Measurements from ENCODE around the gene GABARAP. TPM values are rescaled to one million over a fixed set of nuclear protein-coding genes. Genes with fewer than 3 reads are reported as not detected.

GABARAP gene
- total RNA-seq, 4 donors from 2014 or later = 172 to 384 (median 197) TPM

Small RNAs within 50 kb of the gene (small RNA-seq; reads per million reads assigned to genes)
- 0 reads per million in 4 donors for gene AC120057.4
- gene MIR324 = 4.4 to 10.5 (median 7.0) reads per million in 4 donors
- 0 reads per million in 4 donors for gene RF00019

Other genes starting within 250 kb of the GABARAP start
- 10 to 100 TPM in 3 of 4 donors, 1 to 10 TPM in 1; 3.8 to 43.5 (median 26.4) TPM for gene ALOX12, start 246.4 kb downstream of the GABARAP start, total RNA-seq
- 100 to 1,000 TPM in 3 of 4 donors, 10 to 100 TPM in 1; 96.1 to 173 (median 137) TPM for gene RNASEK, start 229.8 kb downstream of the GABARAP start, total RNA-seq
- gene BCL6B, start 219.4 kb downstream of the GABARAP start, total RNA-seq = 1 to 10 TPM in 1 of 4 donors, under 1 TPM in 3; 0.15 to 1.9 (median 0.67) TPM
- gene SLC16A13, start 206.4 kb downstream of the GABARAP start, total RNA-seq = 1 to 10 TPM; 2.7 to 5.6 (median 3.6) TPM
- gene SLC16A11, start 198.4 kb downstream of the GABARAP start, total RNA-seq = 1 to 10 TPM in 1 of 4 donors, under 1 TPM in 2, not detected in 1; 0.56 to 2.1 (median 0.72) TPM
- 10 to 100 TPM in 1 of 4 donors, 1 to 10 TPM in 1, under 1 TPM in 2; 0.40 to 10.6 (median 4.0) TPM for gene CLEC10A, start 162.2 kb downstream of the GABARAP start, total RNA-seq
- under 1 TPM in 2 of 4 donors, not detected in 2; 0.50 to 0.95 TPM for gene ASGR2, start 127.6 kb downstream of the GABARAP start, total RNA-seq
- 1 to 10 TPM in 1 of 4 donors, under 1 TPM in 2, not detected in 1; 0.42 to 1.1 (median 0.97) TPM for gene ASGR1, start 63.1 kb downstream of the GABARAP start, total RNA-seq
- gene DLG4, start 22.6 kb downstream of the GABARAP start, total RNA-seq = 10 to 100 TPM in 1 of 4 donors, 1 to 10 TPM in 3; 2.6 to 13.9 (median 6.0) TPM
- 100 to 1,000 TPM; 453 to 742 (median 464) TPM for gene ACADVL, start 22.5 kb downstream of the GABARAP start, total RNA-seq
- 10 to 100 TPM; 21.4 to 58.0 (median 37.3) TPM for gene DVL2, start 7.9 kb downstream of the GABARAP start, total RNA-seq
- 10 to 100 TPM; 24.7 to 30.6 (median 27.0) TPM for gene PHF23, start 3.0 kb downstream of the GABARAP start, total RNA-seq
- gene CTDNEP1, start 9.3 kb upstream of the GABARAP start, total RNA-seq = 10 to 100 TPM; 42.0 to 52.1 (median 47.8) TPM
- 10 to 100 TPM; 14.9 to 21.8 (median 16.6) TPM for gene ELP5, start 9.8 kb upstream of the GABARAP start, total RNA-seq
- 100 to 1,000 TPM; 172 to 411 (median 208) TPM for gene CLDN7, start 20.0 kb upstream of the GABARAP start, total RNA-seq
- gene SLC2A4, start 39.3 kb upstream of the GABARAP start, total RNA-seq = 10 to 100 TPM in 1 of 4 donors, 1 to 10 TPM in 2, under 1 TPM in 1; 0.83 to 21.7 (median 2.5) TPM
- gene YBX2, start 52.2 kb upstream of the GABARAP start, total RNA-seq = 1 to 10 TPM in 3 of 4 donors, under 1 TPM in 1; 0.44 to 3.8 (median 2.3) TPM
- gene EIF5A, start 65.2 kb upstream of the GABARAP start, total RNA-seq = 100 to 1,000 TPM; 324 to 543 (median 394) TPM
- gene GPS2, start 72.9 kb upstream of the GABARAP start, total RNA-seq = 10 to 100 TPM; 40.9 to 80.7 (median 70.5) TPM
- gene NEURL4, start 86.9 kb upstream of the GABARAP start, total RNA-seq = 10 to 100 TPM in 3 of 4 donors, 1 to 10 TPM in 1; 9.7 to 18.7 (median 14.4) TPM
- 1 to 10 TPM; 3.2 to 5.5 (median 3.8) TPM for gene ACAP1, start 94.1 kb upstream of the GABARAP start, total RNA-seq
- gene KCTD11, start 109.7 kb upstream of the GABARAP start, total RNA-seq = 10 to 100 TPM; 12.6 to 26.6 (median 22.1) TPM
- gene TMEM95, start 112.7 kb upstream of the GABARAP start, total RNA-seq = not detected
- gene TNK1, start 138.6 kb upstream of the GABARAP start, total RNA-seq = 10 to 100 TPM in 2 of 4 donors, 1 to 10 TPM in 2; 6.2 to 15.2 (median 9.9) TPM
- 10 to 100 TPM; 18.6 to 33.5 (median 24.7) TPM for gene PLSCR3, start 152.1 kb upstream of the GABARAP start, total RNA-seq
- gene TMEM256, start 161.6 kb upstream of the GABARAP start, total RNA-seq = 10 to 100 TPM; 27.9 to 88.0 (median 66.7) TPM
- gene NLGN2, start 165.4 kb upstream of the GABARAP start, total RNA-seq = 1 to 10 TPM; 1.4 to 5.3 (median 2.0) TPM
- not detected for gene SPEM1, start 177.9 kb upstream of the GABARAP start, total RNA-seq
- gene SPEM2, start 183.2 kb upstream of the GABARAP start, total RNA-seq = not detected
- gene SPEM3, start 186.4 kb upstream of the GABARAP start, total RNA-seq = not detected
- gene TMEM102, start 193.0 kb upstream of the GABARAP start, total RNA-seq = 10 to 100 TPM; 12.2 to 20.8 (median 16.9) TPM
- 10 to 100 TPM in 1 of 4 donors, 1 to 10 TPM in 3; 2.7 to 18.1 (median 6.1) TPM for gene FGF11, start 197.1 kb upstream of the GABARAP start, total RNA-seq
- gene CHRNB1, start 202.6 kb upstream of the GABARAP start, total RNA-seq = 1 to 10 TPM; 2.4 to 7.2 (median 4.6) TPM
- 10 to 100 TPM; 13.4 to 35.1 (median 28.5) TPM for gene ZBTB4, start 237.2 kb upstream of the GABARAP start, total RNA-seq
- gene SLC35G6, start 239.0 kb upstream of the GABARAP start, total RNA-seq = not detected
- gene POLR2A, start 241.9 kb upstream of the GABARAP start, total RNA-seq = 10 to 100 TPM; 59.3 to 94.9 (median 78.2) TPM